Muscle layer of duodenum (tissue), 2 donors: ENCODE measurements around the gene IL10.
"Not testable (repeated sequence)": the region's sequence is repeated elsewhere in the genome, so short reads cannot be mapped to it uniquely, and the experiment has no call there.

Source experiments
- H3K27ac ChIP-seq: one replicate; pipeline ENCODE4 v1.7.0; 2013; ENCODE audit warnings: mild to moderate bottlenecking, low read length
- H3K27me3 ChIP-seq: one replicate; pipeline ENCODE4 v1.7.0; 2013; ENCODE audit warnings: low read depth, mild to moderate bottlenecking, control low read depth, low read length
- H3K36me3 ChIP-seq, 2 donors: one replicate each; pipeline ENCODE4 v1.7.0; 2013; ENCODE audit warnings: low read length in 2 of 2, control low read depth in 1 of 2, mild to moderate bottlenecking in 1 of 2; ENCODE audit not compliant: insufficient read depth in 2 of 2, control insufficient read depth in 1 of 2
- H3K4me1 ChIP-seq, 2 donors: one replicate each; pipeline ENCODE4 v1.7.0; 2013; ENCODE audit warnings: low read length in 2 of 2, mild to moderate bottlenecking in 2 of 2, control low read depth in 1 of 2, moderate library complexity in 1 of 2; ENCODE audit not compliant: insufficient read depth in 2 of 2, control insufficient read depth in 1 of 2
- H3K4me3 ChIP-seq, 2 donors: one replicate each; pipeline ENCODE4 v1.7.0; 2013; ENCODE audit warnings: low read length in 2 of 2, low read depth in 1 of 2, mild to moderate bottlenecking in 1 of 2
- H3K9me3 ChIP-seq, 2 donors: one replicate each; pipeline ENCODE4 v1.7.0; 2013; ENCODE audit warnings: low read length in 2 of 2, control low read depth in 1 of 2, mild to moderate bottlenecking in 1 of 2; ENCODE audit not compliant: control insufficient read depth in 1 of 2
- donor health status: healthy.

The IL10 gene

GRCh38 chr1:206778031-206778430, 5.7 kb upstream of the IL10 start:
- H3K27me3 ChIP-seq: no peaks in the 10 kb centered on the region
- no peak overlapping the region for H3K4me3 ChIP-seq
- no peaks in the 10 kb centered on the region for H3K4me1 ChIP-seq
- H3K27ac ChIP-seq: no peak overlapping the region
- H3K36me3 ChIP-seq: no peaks in the 10 kb centered on the region
- no peaks in the 10 kb centered on the region for H3K9me3 ChIP-seq

- Histone ChIP-seq H3K9me3 (no peaks in the 10 kb centered on the region), H3K27ac (no peak overlapping the region), H3K27me3 (no peaks in the 10 kb centered on the region), H3K4me1 (no peaks in the 10 kb centered on the region), H3K4me3 (no peak overlapping the region), H3K36me3 (no peaks in the 10 kb centered on the region)
Measured at GRCh38 chr1:206776229-206776628, 3.9 kb upstream of the IL10 start.

- H3K4me3 ChIP-seq: no peak overlapping the region
- H3K27me3 ChIP-seq: no peaks in the 10 kb centered on the region
- H3K27ac ChIP-seq: no peak overlapping the region
- H3K36me3 ChIP-seq: no peaks in the 10 kb centered on the region
- H3K4me1 ChIP-seq: no peaks in the 10 kb centered on the region
- no peaks in the 10 kb centered on the region for H3K9me3 ChIP-seq
Measured at GRCh38 chr1:206774093-206774492, 1.8 kb upstream of the IL10 start.

GRCh38 chr1:206771338-206771692, 979 bp downstream of the IL10 start:
- Histone ChIP-seq H3K27me3 (no peaks in the 10 kb centered on the region), H3K9me3 (no peaks in the 10 kb centered on the region), H3K36me3 (no peaks in the 10 kb centered on the region), H3K4me1 (no peaks in the 10 kb centered on the region), H3K4me3 (peak overlapping the region in 1 of 2 donors; percentile 39), H3K27ac (peak overlapping the region; percentile 72)

- H3K36me3 ChIP-seq: no peaks in the 10 kb centered on the region
- peak within 1 kb of the TSS; percentile 72 for H3K27ac ChIP-seq
- no peaks in the 10 kb centered on the region for H3K9me3 ChIP-seq
- peak within 1 kb of the TSS in 1 of 2 donors; percentile 48 for H3K4me3 ChIP-seq
- no peaks in the 10 kb centered on the region for H3K4me1 ChIP-seq
- no peaks in the 10 kb centered on the region for H3K27me3 ChIP-seq
Measured at GRCh38 chr1:206770531-206771337, 1.6 kb downstream of the IL10 start, which contains the start of gene IL19. Gene IL19, plus strand, starts transcription at chr1:206770773. Its CDS starts 65,890 bp downstream, at chr1:206836663.

- no peaks in the 10 kb centered on the region for H3K4me1 ChIP-seq
- H3K27me3 ChIP-seq: no peaks in the 10 kb centered on the region
- H3K27ac ChIP-seq: no peak overlapping the region
- H3K36me3 ChIP-seq: no peaks in the 10 kb centered on the region
- no peaks in the 10 kb centered on the region for H3K9me3 ChIP-seq
- peak overlapping the region in 1 of 2 donors; percentile 48 for H3K4me3 ChIP-seq
Measured at GRCh38 chr1:206769304-206769731, 3.0 kb downstream of the IL10 start.

GRCh38 chr1:206768472-206769303, 3.6 kb downstream of the IL10 start:
- no peaks in the 10 kb centered on the region for H3K9me3 ChIP-seq
- H3K27me3 ChIP-seq: no peaks in the 10 kb centered on the region
- H3K4me3 ChIP-seq: no peak overlapping the region
- H3K4me1 ChIP-seq: no peaks in the 10 kb centered on the region
- no peak overlapping the region for H3K27ac ChIP-seq
- H3K36me3 ChIP-seq: no peaks in the 10 kb centered on the region

- H3K27ac ChIP-seq: no peak overlapping the region
- no peaks in the 10 kb centered on the region for H3K27me3 ChIP-seq
- no peaks in the 10 kb centered on the region for H3K9me3 ChIP-seq
- H3K4me1 ChIP-seq: no peaks in the 10 kb centered on the region
- H3K36me3 ChIP-seq: no peaks in the 10 kb centered on the region
- no peak overlapping the region for H3K4me3 ChIP-seq
Measured at GRCh38 chr1:206766251-206766856, 5.9 kb downstream of the IL10 start.

GRCh38 chr1:206765771-206766170, 6.5 kb downstream of the IL10 start:
- H3K4me3 ChIP-seq, H3K9me3 ChIP-seq, H3K4me1 ChIP-seq, H3K36me3 ChIP-seq, H3K27ac ChIP-seq, H3K27me3 ChIP-seq: not testable (repeated sequence)

GRCh38 chr1:206762741-206763364, 9.4 kb downstream of the IL10 start:
- H3K4me3 ChIP-seq, H3K9me3 ChIP-seq, H3K27me3 ChIP-seq, H3K27ac ChIP-seq, H3K4me1 ChIP-seq, H3K36me3 ChIP-seq: not testable (repeated sequence)
